Endothelial cell of umbilical vein (primary cell): Measurements from ENCODE around the gene ECI1. TPM values are rescaled to one million over a fixed set of nuclear protein-coding genes. Genes with fewer than 3 reads are reported as not detected.

Source experiments
- BruUV-seq: library from RNA; stranded (reverse); fragments of 400-500 nt; replicated peaks from 2 replicates; lab custom pipeline; 2021; lab: Mats Ljungman, UMichigan
- CTCF ChIA-PET: fragments of 300-600, 350-600 bp; sonication (Branson Sonifier 250); formaldehyde crosslinking; loops from one replicate; lab custom pipeline; 2021; ENCODE audit warnings: antibody characterized with exemption, inconsistent platforms; lab: Charles Lee
- POLR2A ChIA-PET: fragments of 300-600, 350-600 bp; sonication (Branson Sonifier 250); formaldehyde crosslinking; loops from one replicate; lab custom pipeline; 2021; ENCODE audit warnings: antibody characterized with exemption, inconsistent platforms; lab: Charles Lee
- DNase-seq: peaks from one replicate; pipeline ENCODE4 v3.0.0-alpha.2; 2011; ENCODE audit warnings: low read depth, low spot score
- FAIRE-seq: peaks from 2 replicates; lab custom pipeline; 2011; peaks lifted over from hg19 to GRCh38; lab: Jason Lieb, UNC
- H2AFZ ChIP-seq: 2 replicates; pipeline ENCODE4 v1.6.0; 2012; ENCODE audit warnings: low read depth, low read length, control low read depth, inconsistent platforms
- H3K27ac ChIP-seq: 2 replicates; pipeline ENCODE4 v1.5.1; 2011; ENCODE audit warnings: low read depth, mild to moderate bottlenecking, control low read depth, low read length, moderate library complexity; ENCODE audit not compliant: insufficient read depth
- H3K27me3 ChIP-seq, 2 experiments: 2 replicates each; pipeline versions ENCODE4 v1.6.0 to v1.6.1; 2011; ENCODE audit warnings: low read length in 2 of 2, mixed read lengths in 1 of 2; ENCODE audit not compliant: control insufficient read depth in 2 of 2, insufficient read depth in 2 of 2
- H3K36me3 ChIP-seq, 2 experiments: 2 replicates in 1 of 2; 3 replicates in 1 of 2; pipeline ENCODE4 v1.5.1; 2011; ENCODE audit warnings: low read length in 2 of 2, mild to moderate bottlenecking in 1 of 2, moderate library complexity in 1 of 2; ENCODE audit not compliant: control insufficient read depth in 2 of 2, insufficient read depth in 2 of 2; ENCODE audit errors: extremely low read depth in 1 of 2
- H3K4me1 ChIP-seq: 3 replicates; pipeline ENCODE4 v1.5.1; 2011; ENCODE audit warnings: mild to moderate bottlenecking, low read length; ENCODE audit not compliant: control insufficient read depth, insufficient read depth; ENCODE audit errors: extremely low read depth
- H3K4me2 ChIP-seq: 2 replicates; pipeline ENCODE4 v1.6.1; 2011; ENCODE audit warnings: low read length, control low read depth, mixed read lengths; ENCODE audit not compliant: insufficient read depth
- H3K4me3 ChIP-seq, 3 experiments: fragments of 200-600 bp in 1 of 3; sonication (generic), shearing (Covaris generic) in 1 of 3; replicated peaks in 1 of 3; 2 replicates each; pipeline ENCODE4 v1.5.1; 2011 to 2016; ENCODE audit warnings: control low read depth in 3 of 3, low read length in 3 of 3, mild to moderate bottlenecking in 2 of 3, inconsistent platforms in 1 of 3, low read depth in 1 of 3, moderate library complexity in 1 of 3; ENCODE audit not compliant: insufficient read depth in 1 of 3
- H3K79me2 ChIP-seq: 2 replicates; pipeline ENCODE4 v1.6.0; 2012; ENCODE audit warnings: low read length, inconsistent platforms; ENCODE audit not compliant: control insufficient read depth, insufficient read depth
- H3K9ac ChIP-seq: replicated peaks from 2 replicates; pipeline ENCODE3; 2011; ENCODE audit warnings: low read length, control low read depth; ENCODE audit not compliant: insufficient read depth; ENCODE audit errors: extremely low read depth
- H3K9me1 ChIP-seq: replicated peaks from 3 replicates; pipeline ENCODE4 v1.6.0; 2011; ENCODE audit warnings: mild to moderate bottlenecking, low read length; ENCODE audit not compliant: control insufficient read depth, insufficient read depth; ENCODE audit errors: extremely low read depth
- H3K9me3 ChIP-seq: replicated peaks from 2 replicates; pipeline ENCODE4 v1.5.1; 2012; ENCODE audit warnings: low read length, inconsistent platforms; ENCODE audit not compliant: control insufficient read depth, insufficient read depth
- H4K20me1 ChIP-seq: replicated peaks from 2 replicates; pipeline ENCODE3; 2011; ENCODE audit warnings: mild to moderate bottlenecking, low read length; ENCODE audit not compliant: control insufficient read depth, insufficient read depth; ENCODE audit errors: extremely low read depth
- CTCF ChIP-seq, 2 donors: IDR thresholded peaks; 1 replicate in 1 of 2; 2 replicates in 1 of 2; pipeline ENCODE4 v1.5.1; 2011; ENCODE audit warnings: low read length in 2 of 2, mild to moderate bottlenecking in 2 of 2, moderate library complexity in 2 of 2, control low read depth in 1 of 2, inconsistent platforms in 1 of 2, low read depth in 1 of 2; ENCODE audit not compliant: insufficient read depth in 1 of 2; ENCODE audit errors: extremely low read depth in 1 of 2
- EZH2 ChIP-seq: IDR thresholded peaks from 2 replicates; pipeline ENCODE4 v1.6.1; 2012; ENCODE audit warnings: borderline replicate concordance, low read depth, mild to moderate bottlenecking, moderate library complexity, low read length, inconsistent platforms; ENCODE audit not compliant: severe bottlenecking
- FOS ChIP-seq: IDR thresholded peaks from 2 replicates; pipeline ENCODE4 v1.6.1; 2011; ENCODE audit warnings: mild to moderate bottlenecking, low read length, moderate library complexity, borderline replicate concordance; ENCODE audit not compliant: insufficient read depth
- GATA2 ChIP-seq: IDR thresholded peaks from 2 replicates; pipeline ENCODE4 v1.7.0; 2011; ENCODE audit warnings: low read depth, mild to moderate bottlenecking, moderate library complexity, mixed read lengths, low read length; ENCODE audit not compliant: insufficient read length, insufficient read depth
- JUN ChIP-seq: IDR thresholded peaks from 2 replicates; pipeline ENCODE4 v1.6.1; 2011; ENCODE audit warnings: borderline replicate concordance, low read depth; ENCODE audit not compliant: insufficient read length, insufficient read depth
- MYC ChIP-seq: IDR thresholded peaks from one replicate; pipeline ENCODE4 v1.6.1; 2011; ENCODE audit warnings: mild to moderate bottlenecking, low read depth, low read length
- POLR2A ChIP-seq: IDR thresholded peaks from 2 replicates; pipeline ENCODE4 v1.6.1; 2012; ENCODE audit warnings: low read depth, mild to moderate bottlenecking, control low read depth, low read length
- POLR2AphosphoS5 ChIP-seq: IDR thresholded peaks from 2 replicates; pipeline ENCODE4 v1.6.1; 2012; ENCODE audit warnings: low read depth, mild to moderate bottlenecking, control low read depth, low read length, moderate library complexity; ENCODE audit not compliant: insufficient read depth
- dilution Hi-C: fragments of 300-500 bp; cut with MboI; formaldehyde crosslinking; loops from one replicate; pipeline ENCODE4 v1.15.0; 2019; ENCODE audit warnings: low sequenced_read_pairs; ENCODE audit not compliant: extremely low pct_ligation_motif_present
- intact Hi-C: fragments of 100-400 bp; cut with micrococcal nuclease; formaldehyde crosslinking; loops from one replicate; pipeline ENCODE4 v1.10.0; 2022
- polyA plus RNA-seq, 4 experiments: library from polyadenylated mRNA; depleted of rRNA in 3 of 4; stranded (reverse) in 3 of 4; unstranded in 1 of 4; fragments of >200 nt; gene quantifications; 2 replicates each; pipeline versions ENCODE4 v1.2.1 to v1.2.3, GENCODE V29; 2011 to 2012; ENCODE audit warnings: missing spikeins in 1 of 4
- total RNA-seq: library from RNA; stranded (reverse); gene quantifications from 2 replicates; pipeline ENCODE4 v1.2.3, GENCODE V29; 2021
- TF ChIP-seq, protein P1 (sequence below): IDR thresholded peaks from 2 replicates; pipeline ENCODE4 v1.6.1; 2011; ENCODE audit not compliant: insufficient read depth, insufficient read length

The ECI1 gene
- total and polyA plus RNA-seq, 2 donors (not counting 3 experiments of a cell fraction or from before 2014, with no cell fraction given), result 43.6 to 48.3 TPM

GRCh38 chr16:2194166-2194834 is 57.1 kb downstream of the ECI1 start:
- no peak for FAIRE-seq
- ChIA-PET CTCF (interaction anchor here (1.0 to 1.5 kb wide), 8 partner anchors 9 to 307 kb away, joined by 3 to 11 read pairs (median 4); partner anchors contain the start of genes ECI1, PGP and RAB26), POLR2A (interaction anchor here (2.6 kb wide), 1 partner anchor 39 kb away, joined by 8 read pairs; the partner anchor contains the start of gene TRAF7)
- H3K4me3 ChIP-seq, result no peak overlapping the region
- TF ChIP-seq POLR2A (no peak), MYC (no peak), GATA2 (no peak), EZH2 (no peak), CTCF (IDR thresholded peaks at IDR 0.05; ENCODE audit: extremely low read depth in 1 of 2, insufficient read depth in 1 of 2, low read depth in 1 of 2, low read length in 2 of 2) (no peak), JUN (no peak), POLR2AphosphoS5 (no peak), FOS (no peak)
- TF ChIP-seq, protein P1, sequence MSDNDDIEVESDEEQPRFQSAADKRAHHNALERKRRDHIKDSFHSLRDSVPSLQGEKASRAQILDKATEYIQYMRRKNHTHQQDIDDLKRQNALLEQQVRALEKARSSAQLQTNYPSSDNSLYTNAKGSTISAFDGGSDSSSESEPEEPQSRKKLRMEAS, result no peak
- intact Hi-C loops, result no loop called here
- no peak overlapping the region for H3K4me2 ChIP-seq
- no peaks in the 10 kb centered on the region for H3K36me3 ChIP-seq
- H3K9ac ChIP-seq, result no peak overlapping the region
- no peak overlapping the region for H3K27ac ChIP-seq
- dilution Hi-C loops, result no loop called here
- H3K9me1 ChIP-seq, result no peaks in the 10 kb centered on the region
- no peaks in the 10 kb centered on the region for H3K4me1 ChIP-seq
- no peaks in the 10 kb centered on the region for H3K79me2 ChIP-seq
- no TSS peak for BruUV-seq
- H3K27me3 ChIP-seq, result peaks cover 26 to 35% of the 10 kb centered on the region in 2 experiments
- no peak for DNase-seq
- H4K20me1 ChIP-seq, result no peaks in the 10 kb centered on the region
- H2AFZ ChIP-seq, result no peak overlapping the region
- no peaks in the 10 kb centered on the region for H3K9me3 ChIP-seq
